Body of pancreas (tissue), 4 donors: Measurements from ENCODE around the gene ADARB1. TPM values are rescaled to one million over a fixed set of nuclear protein-coding genes. Genes with fewer than 3 reads are reported as not detected.

Experiments used
- ATAC-seq: fragments of 150-250 bp; one replicate; pipeline ENCODE4 v1.9.1; 2016
- DNase-seq, 4 donors: peaks; one replicate each; pipeline ENCODE4 v3.0.0-alpha.2; 2019
- H3K27ac ChIP-seq, 4 donors: fragments of 200-600 bp; sonication (generic); 1 replicate in 3 of 4; 2 replicates in 1 of 4; pipeline versions ENCODE4 v1.5.1 to v1.6.1; 2016 to 2019; ENCODE audit warnings: mild to moderate bottlenecking in 1 of 4, mixed read lengths in 1 of 4, moderate library complexity in 1 of 4
- H3K27me3 ChIP-seq, 2 donors: fragments of 200-600 bp; sonication (generic); one replicate each; pipeline ENCODE4 v1.6.0; 2016; ENCODE audit warnings: mild to moderate bottlenecking in 1 of 2
- H3K36me3 ChIP-seq, 2 donors: fragments of 200-600 bp; sonication (generic); replicated peaks in 1 of 2; 2 replicates each; pipeline ENCODE4 v1.5.1; 2016; ENCODE audit warnings: low read depth in 2 of 2; ENCODE audit not compliant: insufficient read depth in 1 of 2
- H3K4me1 ChIP-seq: fragments of 200-600 bp; sonication (generic); one replicate; pipeline ENCODE4 v1.6.0; 2016
- H3K4me3 ChIP-seq, 2 donors: fragments of 200-600 bp; sonication (generic); 1 replicate in 1 of 2; 2 replicates in 1 of 2; pipeline ENCODE4 v1.5.1; 2016 to 2019
- H3K9me3 ChIP-seq, 3 donors: fragments of 200-600 bp; sonication (generic); 1 replicate in 2 of 3; 2 replicates in 1 of 3; pipeline ENCODE4 v1.5.1; 2016
- POLR2A ChIP-seq, 3 donors: fragments of 450-650 bp; IDR thresholded peaks; one replicate each; pipeline ENCODE4 v1.6.1; 2016; ENCODE audit warnings: antibody characterized with exemption in 3 of 3, mild to moderate bottlenecking in 2 of 3
- WGBS, 2 donors: methylation state at CpG; one replicate each; pipeline ENCODE4 v1.1.5; 2017; 5-methylcytosine and 5-hydroxymethylcytosine counted together
- intact Hi-C: fragments of 100-400 bp; cut with DNase I; formaldehyde crosslinking; loops from one replicate; pipeline ENCODE4 v1.15.1; 2023
- total RNA-seq, 2 donors: library from RNA; depleted of rRNA; stranded (reverse); fragments of >200 nt; gene quantifications; one replicate each; pipeline ENCODE4 v1.1.0, GENCODE V29; 2016
- TF ChIP-seq, protein P1 (sequence below), 7 experiments: fragments of 450-650 bp in 4 of 7; fragments of 200-600 bp in 3 of 7; sonication (generic) in 3 of 7; IDR thresholded peaks; one replicate each; pipeline ENCODE4 v1.5.1; 2016 to 2019; ENCODE audit warnings: antibody characterized with exemption in 7 of 7

ADARB1 gene
- total RNA-seq, 2 donors from 2014 or later, result 11.4 to 11.5 TPM

DNA sequence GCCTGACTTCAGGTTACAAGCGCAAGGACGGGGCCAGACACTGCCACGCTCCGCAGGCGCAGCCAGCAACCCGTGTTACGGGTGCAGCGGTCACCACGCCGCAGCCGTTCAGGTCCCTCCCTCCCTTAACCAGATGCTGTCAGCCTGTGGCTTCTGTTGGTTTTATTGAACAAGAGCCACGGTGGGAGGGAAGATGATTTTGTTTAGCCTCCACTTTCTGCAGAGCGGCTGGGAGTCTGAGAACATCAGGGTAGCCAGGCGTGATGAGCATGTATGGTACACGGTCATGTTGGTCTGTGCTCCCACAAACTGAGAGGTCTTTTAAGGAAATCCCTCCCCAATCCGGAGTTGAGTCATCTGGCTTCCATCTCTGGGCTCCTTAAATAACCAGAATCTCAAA, 18.5 kb upstream of the ADARB1 start:
- no peak overlapping the region for H3K27ac ChIP-seq
- H3K4me1 ChIP-seq, result no peaks in the 10 kb centered on the region
- 60 to 71% methylated on average over 16 of the region's 16 CpGs for WGBS, 2 donors
- no peaks in the 10 kb centered on the region for H3K9me3 ChIP-seq
- DNase-seq, result no peak
- intact Hi-C loops, result no loop called here
- H3K4me3 ChIP-seq, result no peak overlapping the region
- H3K36me3 ChIP-seq, result no peaks in the 10 kb centered on the region
- H3K27me3 ChIP-seq, result peaks cover 0 to 10% of the 10 kb centered on the region in 2 donors
- no peak for ATAC-seq
- no peak for TF ChIP-seq POLR2A (IDR thresholded peaks at IDR 0.05)
- TF ChIP-seq, protein P1, sequence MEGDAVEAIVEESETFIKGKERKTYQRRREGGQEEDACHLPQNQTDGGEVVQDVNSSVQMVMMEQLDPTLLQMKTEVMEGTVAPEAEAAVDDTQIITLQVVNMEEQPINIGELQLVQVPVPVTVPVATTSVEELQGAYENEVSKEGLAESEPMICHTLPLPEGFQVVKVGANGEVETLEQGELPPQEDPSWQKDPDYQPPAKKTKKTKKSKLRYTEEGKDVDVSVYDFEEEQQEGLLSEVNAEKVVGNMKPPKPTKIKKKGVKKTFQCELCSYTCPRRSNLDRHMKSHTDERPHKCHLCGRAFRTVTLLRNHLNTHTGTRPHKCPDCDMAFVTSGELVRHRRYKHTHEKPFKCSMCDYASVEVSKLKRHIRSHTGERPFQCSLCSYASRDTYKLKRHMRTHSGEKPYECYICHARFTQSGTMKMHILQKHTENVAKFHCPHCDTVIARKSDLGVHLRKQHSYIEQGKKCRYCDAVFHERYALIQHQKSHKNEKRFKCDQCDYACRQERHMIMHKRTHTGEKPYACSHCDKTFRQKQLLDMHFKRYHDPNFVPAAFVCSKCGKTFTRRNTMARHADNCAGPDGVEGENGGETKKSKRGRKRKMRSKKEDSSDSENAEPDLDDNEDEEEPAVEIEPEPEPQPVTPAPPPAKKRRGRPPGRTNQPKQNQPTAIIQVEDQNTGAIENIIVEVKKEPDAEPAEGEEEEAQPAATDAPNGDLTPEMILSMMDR (IDR thresholded peaks at IDR 0.05), result no peak

DNA sequence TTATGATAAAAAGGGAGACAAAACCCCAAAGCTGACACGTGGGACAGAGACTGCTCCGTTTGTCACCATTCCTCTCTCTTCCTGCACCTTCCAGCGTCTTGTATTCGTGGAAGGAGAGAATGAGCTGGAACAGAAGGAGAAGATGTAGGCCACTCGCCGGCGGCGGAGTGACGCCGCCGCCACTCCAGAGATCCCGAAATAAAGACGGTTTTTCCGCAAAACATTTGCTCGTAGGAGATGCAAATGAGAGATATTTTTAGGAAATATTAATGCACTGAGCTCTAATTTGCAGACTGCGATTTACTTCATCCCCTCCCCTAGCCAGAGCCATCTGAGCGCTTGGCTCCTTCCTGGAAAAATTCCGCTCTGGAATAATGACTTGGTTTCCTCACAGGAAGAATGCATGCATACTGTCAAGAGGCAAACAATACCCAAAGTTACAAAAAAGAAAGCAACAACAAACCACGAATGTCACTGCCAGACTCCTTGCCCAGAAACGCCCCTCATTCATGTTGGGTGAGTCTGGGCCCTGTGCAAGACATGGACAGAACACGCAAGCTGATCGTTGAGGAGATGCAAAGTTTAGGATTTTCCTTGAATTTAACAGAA, 18.0 kb upstream of the ADARB1 start:
- peaks cover 0 to 10% of the 10 kb centered on the region in 2 donors for H3K27me3 ChIP-seq
- DNase-seq (no peak), ATAC-seq (peak; percentile 38)
- H3K9me3 ChIP-seq, result no peaks in the 10 kb centered on the region
- H3K4me3 ChIP-seq, result no peak overlapping the region
- H3K36me3 ChIP-seq, result no peaks in the 10 kb centered on the region
- H3K4me1 ChIP-seq, result no peaks in the 10 kb centered on the region
- TF ChIP-seq, protein P1 (IDR thresholded peaks at IDR 0.05), result no peak
- TF ChIP-seq POLR2A (IDR thresholded peaks at IDR 0.05), result no peak
- intact Hi-C loops, result no loop called here
- 62 to 68% methylated on average over 22 of the region's 22 CpGs for WGBS, 2 donors
- no peak overlapping the region for H3K27ac ChIP-seq

DNA sequence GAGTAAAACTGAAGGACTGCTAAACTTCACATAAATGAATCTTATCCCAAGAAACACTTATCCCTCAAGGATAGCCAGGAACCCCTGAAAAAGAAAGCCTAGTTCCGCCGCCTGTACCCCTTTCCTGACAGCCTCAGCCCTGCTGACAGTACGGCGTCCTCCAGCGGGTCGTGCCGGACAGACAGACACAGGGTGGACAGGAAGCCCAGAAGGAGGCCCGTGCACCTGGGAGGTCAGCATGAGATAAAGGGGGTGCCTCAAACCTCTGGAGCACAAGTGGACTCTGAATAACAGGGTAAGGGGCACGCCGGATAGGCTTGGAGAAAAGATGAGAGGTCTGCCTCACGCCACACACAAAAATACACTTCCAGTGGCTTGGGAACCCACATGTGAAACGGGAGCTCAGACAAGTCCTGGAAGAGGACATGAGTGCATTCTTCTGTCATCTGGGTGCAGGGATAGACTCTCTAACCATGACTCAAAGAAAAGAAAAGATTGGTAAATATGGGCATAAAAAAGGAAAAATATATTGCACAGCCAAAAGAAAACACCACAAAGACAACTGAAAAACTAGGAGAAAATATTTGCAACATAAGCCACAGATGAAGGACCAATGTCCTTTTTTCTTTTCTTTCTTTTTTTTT, 17.3 kb upstream of the ADARB1 start:
- no peak for DNase-seq

DNA sequence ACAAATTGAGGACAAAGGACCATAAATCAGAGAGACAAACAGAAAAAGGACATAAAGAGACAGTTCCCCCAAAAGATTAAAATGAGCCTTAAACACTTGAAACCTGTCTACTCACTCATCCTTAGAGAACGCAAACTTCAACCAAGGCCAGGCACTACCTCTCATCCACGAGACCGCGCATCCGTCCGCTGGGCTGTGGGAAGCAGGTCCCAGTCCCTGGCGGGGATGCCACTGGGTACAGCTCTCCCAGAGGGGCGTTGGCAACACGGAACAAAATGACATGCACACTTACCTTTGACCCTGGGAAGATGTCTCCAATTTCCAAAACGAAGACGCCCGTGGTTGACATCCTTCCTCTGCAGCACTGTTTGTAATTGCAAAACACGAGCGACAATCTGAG, 16.5 kb upstream of the ADARB1 start:
- ATAC-seq (no peak), DNase-seq (no peak)
- H3K27ac ChIP-seq, result no peak overlapping the region
- H3K27me3 ChIP-seq, result peaks cover 0 to 10% of the 10 kb centered on the region in 2 donors
- H3K9me3 ChIP-seq, result no peaks in the 10 kb centered on the region
- no peaks in the 10 kb centered on the region for H3K4me1 ChIP-seq
- intact Hi-C loops, result no loop called here
- 60 to 70% methylated on average over 14 of the region's 14 CpGs for whole genome bisulfite sequencing, 2 donors
- no peaks in the 10 kb centered on the region for H3K36me3 ChIP-seq
- no peak for TF ChIP-seq POLR2A (IDR thresholded peaks at IDR 0.05)
- TF ChIP-seq, protein P1 (IDR thresholded peaks at IDR 0.05), result no peak
- no peak overlapping the region for H3K4me3 ChIP-seq

More for the DNA sequence above, 17.3 kb upstream of the ADARB1 start:
- no peaks in the 10 kb centered on the region for H3K36me3 ChIP-seq
- no peak overlapping the region for H3K4me3 ChIP-seq
- TF ChIP-seq, protein P1 (IDR thresholded peaks at IDR 0.05), result no peak
- no peak for TF ChIP-seq POLR2A (IDR thresholded peaks at IDR 0.05)
- no peak for ATAC-seq
- WGBS, 2 donors, result 67 to 71% methylated on average over 12 of the region's 12 CpGs
- intact Hi-C loops, result no loop called here
- H3K27me3 ChIP-seq, result peaks cover 0 to 10% of the 10 kb centered on the region in 2 donors
- no peaks in the 10 kb centered on the region for H3K4me1 ChIP-seq
- no peaks in the 10 kb centered on the region for H3K9me3 ChIP-seq
- H3K27ac ChIP-seq, result no peak overlapping the region

DNA sequence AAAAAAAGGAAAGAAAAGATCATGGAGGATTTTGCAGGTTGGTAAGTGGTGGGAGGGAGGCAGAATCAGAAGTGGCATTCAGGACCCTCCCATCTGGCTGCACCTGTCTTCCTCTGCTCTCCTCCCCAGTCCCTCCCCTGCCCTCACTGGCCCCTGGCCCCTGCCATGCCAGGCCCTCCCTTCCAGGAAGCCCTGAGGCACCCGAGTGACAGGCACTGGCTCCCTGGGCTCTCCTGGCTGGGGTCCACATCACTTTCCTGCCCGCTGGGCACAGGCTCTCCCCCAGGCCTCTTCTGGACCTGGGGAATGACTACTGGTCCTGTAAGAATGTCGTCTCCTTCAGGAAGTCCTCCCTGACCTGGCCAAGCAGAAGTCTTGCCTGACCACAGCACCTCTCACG, 15.3 kb upstream of the ADARB1 start:
- Histone ChIP-seq H3K9me3 (no peaks in the 10 kb centered on the region), H3K4me3 (no peak overlapping the region), H3K4me1 (no peaks in the 10 kb centered on the region), H3K27ac (no peak overlapping the region), H3K27me3 (peaks cover 0 to 8% of the 10 kb centered on the region in 2 donors), H3K36me3 (no peaks in the 10 kb centered on the region)
- no peak for ATAC-seq
- no peak for TF ChIP-seq POLR2A (IDR thresholded peaks at IDR 0.05)
- TF ChIP-seq, protein P1 (IDR thresholded peaks at IDR 0.05), result no peak
- WGBS, 2 donors, result 70% methylated on average over 2 to 4 of the region's 4 CpGs
- DNase-seq, result no peak
- intact Hi-C loops, result no loop called here
